ENCODE data around the gene TMEM184A.

Gene TMEM184A

GRCh38 chr7:1567896-1568510 is 12.0 kb upstream of the TMEM184A start:
- no peak for DNase-seq (ENCODE audit: low read depth in 2 of 2)

- no peak for DNase-seq (ENCODE audit: low read depth in 2 of 2)
Observed at GRCh38 chr7:1567049-1567771, 11.2 kb upstream of the TMEM184A start.

GRCh38 chr7:1566687-1567048 is 10.7 kb upstream of the TMEM184A start:
- DNase-seq (ENCODE audit: low read depth in 2 of 2): no peak

GRCh38 chr7:1564603-1565022 is 8.6 kb upstream of the TMEM184A start:
- DNase-seq (ENCODE audit: low read depth in 2 of 2): no peak

GRCh38 chr7:1563981-1564602 is 8.1 kb upstream of the TMEM184A start:
- DNase-seq (ENCODE audit: low read depth in 2 of 2): no peak

GRCh38 chr7:1562597-1563051 is 6.6 kb upstream of the TMEM184A start:
- DNase-seq (ENCODE audit: low read depth in 2 of 2): no peak

- no peak for DNase-seq (ENCODE audit: low read depth in 2 of 2)
Observed at GRCh38 chr7:1562116-1562515, 6.1 kb upstream of the TMEM184A start.

GRCh38 chr7:1561036-1561940 is 5.3 kb upstream of the TMEM184A start:
- DNase-seq (ENCODE audit: low read depth in 2 of 2): no peak

GRCh38 chr7:1560620-1561031 is 4.6 kb upstream of the TMEM184A start:
- no peak for DNase-seq (ENCODE audit: low read depth in 2 of 2)

GRCh38 chr7:1559626-1560590 is 3.9 kb upstream of the TMEM184A start:
- no peak for DNase-seq (ENCODE audit: low read depth in 2 of 2)

- no peak for DNase-seq (ENCODE audit: low read depth in 2 of 2)
Observed at GRCh38 chr7:1558841-1559625, 3.0 kb upstream of the TMEM184A start.

GRCh38 chr7:1558181-1558811 is 2.3 kb upstream of the TMEM184A start:
- no peak for DNase-seq (ENCODE audit: low read depth in 2 of 2)

GRCh38 chr7:1557771-1558170 is 1.8 kb upstream of the TMEM184A start:
- no peak for DNase-seq (ENCODE audit: low read depth in 2 of 2)

- DNase-seq (ENCODE audit: low read depth in 2 of 2): no peak
Observed at GRCh38 chr7:1557006-1557405, 1.0 kb upstream of the TMEM184A start.

- DNase-seq (ENCODE audit: low read depth in 2 of 2): no peak
Observed at GRCh38 chr7:1555046-1555812, 776 bp downstream of the TMEM184A start.

GRCh38 chr7:1554333-1555045 is 1.5 kb downstream of the TMEM184A start:
- DNase-seq (ENCODE audit: low read depth in 2 of 2): no peak

- no peak for DNase-seq (ENCODE audit: low read depth in 2 of 2)
Observed at GRCh38 chr7:1553512-1554210, 2.3 kb downstream of the TMEM184A start.

- DNase-seq (ENCODE audit: low read depth in 2 of 2): no peak
Observed at GRCh38 chr7:1552200-1552599, 3.8 kb downstream of the TMEM184A start.
